Peyer's patch (tissue), 4 donors: ENCODE results near the gene SMIM15. TPM values are rescaled to one million over a fixed set of nuclear protein-coding genes. Genes with fewer than 3 reads are reported as not detected.
A peak's percentile ranks its signal among the peaks of the same experiment; 100 is the strongest.

ENCODE experiments used
- DNase-seq, 3 donors: peaks; one replicate each; pipeline ENCODE4 v3.0.0-alpha.2; 2017 to 2019
- H3K27ac ChIP-seq, 4 donors: fragments of 200-600 bp; sonication (generic); one replicate each; pipeline ENCODE4 v1.5.1; 2016 to 2019
- H3K27me3 ChIP-seq, 2 donors: fragments of 200-600 bp; sonication (generic); one replicate each; pipeline ENCODE4 v1.5.1; 2019
- H3K36me3 ChIP-seq, 3 donors: fragments of 200-600 bp; sonication (generic); one replicate each; pipeline ENCODE4 v1.5.1; 2016 to 2019
- H3K4me1 ChIP-seq, 4 donors: fragments of 200-600 bp; sonication (generic); one replicate each; pipeline ENCODE4 v1.5.1; 2016 to 2019
- H3K4me3 ChIP-seq, 4 donors: fragments of 200-600 bp; sonication (generic); 1 replicate in 3 of 4; 2 replicates in 1 of 4; pipeline ENCODE4 v1.5.1; 2016 to 2019; ENCODE audit warnings: mild to moderate bottlenecking in 1 of 4
- H3K9me3 ChIP-seq, 4 donors: fragments of 200-600 bp; sonication (generic); one replicate each; pipeline ENCODE4 v1.5.1; 2016 to 2019; ENCODE audit warnings: mild to moderate bottlenecking in 1 of 4
- POLR2A ChIP-seq, 2 donors: fragments of 450-650 bp; IDR thresholded peaks; one replicate each; pipeline ENCODE4 v1.5.1; 2017; ENCODE audit warnings: antibody characterized with exemption in 2 of 2, mild to moderate bottlenecking in 2 of 2, moderate library complexity in 2 of 2
- total RNA-seq, 4 donors: library from RNA; depleted of rRNA; stranded (reverse); fragments of >200 nt; gene quantifications; one replicate each; pipeline ENCODE4 v1.1.0, GENCODE V29; 2016
- TF ChIP-seq, protein P1 (sequence below), 6 experiments: fragments of 450-650 bp in 4 of 6; fragments of 200-600 bp in 2 of 6; sonication (generic) in 1 of 6; IDR thresholded peaks; one replicate each; pipeline ENCODE4 v1.5.1; 2017 to 2019; ENCODE audit warnings: antibody characterized with exemption in 6 of 6, mild to moderate bottlenecking in 3 of 6, moderate library complexity in 1 of 6

Gene SMIM15
- total RNA-seq, 4 donors from 2014 or later, result 23.9 to 55.1 (median 36.9) TPM

GRCh38 chr5:61141801-61142200, 20.5 kb downstream of the SMIM15 start:
- Histone ChIP-seq H3K9me3 (no peaks in the 10 kb centered on the region), H3K4me3 (no peak overlapping the region), H3K27me3 (no peaks in the 10 kb centered on the region), H3K4me1 (no peaks in the 10 kb centered on the region), H3K27ac (no peak overlapping the region), H3K36me3 (no peaks in the 10 kb centered on the region)
- TF ChIP-seq, protein P1, sequence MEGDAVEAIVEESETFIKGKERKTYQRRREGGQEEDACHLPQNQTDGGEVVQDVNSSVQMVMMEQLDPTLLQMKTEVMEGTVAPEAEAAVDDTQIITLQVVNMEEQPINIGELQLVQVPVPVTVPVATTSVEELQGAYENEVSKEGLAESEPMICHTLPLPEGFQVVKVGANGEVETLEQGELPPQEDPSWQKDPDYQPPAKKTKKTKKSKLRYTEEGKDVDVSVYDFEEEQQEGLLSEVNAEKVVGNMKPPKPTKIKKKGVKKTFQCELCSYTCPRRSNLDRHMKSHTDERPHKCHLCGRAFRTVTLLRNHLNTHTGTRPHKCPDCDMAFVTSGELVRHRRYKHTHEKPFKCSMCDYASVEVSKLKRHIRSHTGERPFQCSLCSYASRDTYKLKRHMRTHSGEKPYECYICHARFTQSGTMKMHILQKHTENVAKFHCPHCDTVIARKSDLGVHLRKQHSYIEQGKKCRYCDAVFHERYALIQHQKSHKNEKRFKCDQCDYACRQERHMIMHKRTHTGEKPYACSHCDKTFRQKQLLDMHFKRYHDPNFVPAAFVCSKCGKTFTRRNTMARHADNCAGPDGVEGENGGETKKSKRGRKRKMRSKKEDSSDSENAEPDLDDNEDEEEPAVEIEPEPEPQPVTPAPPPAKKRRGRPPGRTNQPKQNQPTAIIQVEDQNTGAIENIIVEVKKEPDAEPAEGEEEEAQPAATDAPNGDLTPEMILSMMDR (IDR thresholded peaks at IDR 0.05), result no peak
- TF ChIP-seq POLR2A (IDR thresholded peaks at IDR 0.05), result no peak
- no peak for DNase-seq

- Histone ChIP-seq H3K36me3 (no peaks in the 10 kb centered on the region), H3K4me1 (no peaks in the 10 kb centered on the region), H3K9me3 (no peaks in the 10 kb centered on the region), H3K27me3 (no peaks in the 10 kb centered on the region), H3K27ac (no peak overlapping the region), H3K4me3 (no peak overlapping the region)
- DNase-seq, result no peak
- TF ChIP-seq POLR2A (IDR thresholded peaks at IDR 0.05), result no peak
- TF ChIP-seq, protein P1 (IDR thresholded peaks at IDR 0.05), result no peak
These were observed 22.3 kb downstream of the SMIM15 start for GRCh38 chr5:61139931-61140330.

GRCh38 chr5:61139094-61139873, 23.0 kb downstream of the SMIM15 start:
- no peak for DNase-seq
- TF ChIP-seq, protein P1 (IDR thresholded peaks at IDR 0.05), result peak in 4 of 6 experiments; percentile 3 to 42 (median 34)
- TF ChIP-seq POLR2A (IDR thresholded peaks at IDR 0.05), result no peak
- Histone ChIP-seq H3K4me1 (no peaks in the 10 kb centered on the region), H3K4me3 (no peak overlapping the region), H3K9me3 (no peaks in the 10 kb centered on the region), H3K27ac (no peak overlapping the region), H3K27me3 (no peaks in the 10 kb centered on the region), H3K36me3 (no peaks in the 10 kb centered on the region)

GRCh38 chr5:61137835-61138234, 24.4 kb downstream of the SMIM15 start:
- H3K4me3 ChIP-seq, result no peak overlapping the region
- no peaks in the 10 kb centered on the region for H3K27me3 ChIP-seq
- H3K27ac ChIP-seq, result no peak overlapping the region
- no peak for DNase-seq
- H3K9me3 ChIP-seq, result no peaks in the 10 kb centered on the region
- no peak for TF ChIP-seq POLR2A (IDR thresholded peaks at IDR 0.05)
- TF ChIP-seq, protein P1 (IDR thresholded peaks at IDR 0.05), result no peak
- no peaks in the 10 kb centered on the region for H3K4me1 ChIP-seq
- no peaks in the 10 kb centered on the region for H3K36me3 ChIP-seq

DNA sequence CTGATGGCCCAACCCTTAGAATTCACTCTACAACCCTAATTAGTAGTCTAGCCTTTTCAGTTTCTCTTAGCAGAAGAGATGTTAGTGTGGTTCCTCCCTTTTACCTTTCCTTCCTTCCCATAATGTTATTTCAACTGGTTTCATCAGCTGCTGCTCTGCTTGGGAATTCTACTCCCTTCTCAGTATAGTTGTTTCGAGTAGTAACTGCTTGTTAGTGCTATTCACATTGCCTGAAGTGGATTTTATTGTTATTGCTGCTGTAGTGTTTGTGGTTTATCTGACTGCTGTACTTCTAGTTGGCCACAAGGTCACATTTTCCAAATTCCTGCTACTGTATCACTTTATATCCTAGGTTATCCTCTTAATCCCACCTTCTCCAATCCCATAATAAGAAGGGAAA, 29.7 kb downstream of the SMIM15 start:
- no peaks in the 10 kb centered on the region for H3K4me1 ChIP-seq
- no peaks in the 10 kb centered on the region for H3K27me3 ChIP-seq
- DNase-seq, result no peak
- H3K9me3 ChIP-seq, result no peaks in the 10 kb centered on the region
- no peak for TF ChIP-seq POLR2A (IDR thresholded peaks at IDR 0.05)
- TF ChIP-seq, protein P1 (IDR thresholded peaks at IDR 0.05), result no peak
- H3K27ac ChIP-seq, result no peak overlapping the region
- H3K4me3 ChIP-seq, result no peak overlapping the region
- no peaks in the 10 kb centered on the region for H3K36me3 ChIP-seq
